Measurements from ENCODE around the gene STX16. TPM values are rescaled to one million over a fixed set of nuclear protein-coding genes. Genes with fewer than 3 reads are reported as not detected.

The STX16 gene
- total RNA-seq, 2 experiments from 2014 or later: 67.8 to 70.3 TPM

GRCh38 chr20:58618351-58619076 lies 32.6 kb upstream of the STX16 start:
- ChIA-PET POLR2A (no interaction called here), CTCF (interaction anchor here (0.7 to 1.0 kb wide), 2 partner anchors 75 to 164 kb away, joined by 3 to 4 read pairs; no protein-coding TSS in a partner anchor)

GRCh38 chr20:58619077-58619863 lies 31.8 kb upstream of the STX16 start:
- ChIA-PET POLR2A (no interaction called here), CTCF (interaction anchor here (0.7 kb wide), 1 partner anchor 164 kb away, joined by 4 read pairs; no protein-coding TSS in a partner anchor)

GRCh38 chr20:58619864-58620431 lies 31.1 kb upstream of the STX16 start:
- ChIA-PET CTCF (no interaction called here), POLR2A (no interaction called here)

GRCh38 chr20:58621906-58622548 lies 29.1 kb upstream of the STX16 start:
- ChIA-PET POLR2A (no interaction called here), CTCF (no interaction called here)

GRCh38 chr20:58622671-58623578 lies 28.2 kb upstream of the STX16 start:
- POLR2A ChIA-PET: no interaction called here
- CTCF ChIA-PET: no interaction called here

- CTCF ChIA-PET: no interaction called here
- POLR2A ChIA-PET: no interaction called here
Observed at GRCh38 chr20:58623579-58624473, 27.3 kb upstream of the STX16 start.

GRCh38 chr20:58624687-58625086 lies 26.4 kb upstream of the STX16 start:
- CTCF ChIA-PET: no interaction called here
- POLR2A ChIA-PET: no interaction called here

GRCh38 chr20:58625585-58625984 lies 25.5 kb upstream of the STX16 start:
- POLR2A ChIA-PET: no interaction called here

GRCh38 chr20:58626051-58626450 lies 25.0 kb upstream of the STX16 start:
- CTCF ChIA-PET: interaction anchor here (0.6 kb wide), 1 partner anchor 28 kb away, joined by 3 read pairs; no protein-coding TSS in a partner anchor
- POLR2A ChIA-PET: no interaction called here

More at GRCh38 chr20:58625585-58625984, 25.5 kb upstream of the STX16 start:
- CTCF ChIA-PET: no interaction called here

GRCh38 chr20:58627212-58628072 lies 23.6 kb upstream of the STX16 start:
- ChIA-PET POLR2A (no interaction called here), CTCF (no interaction called here)

GRCh38 chr20:58628491-58629214 lies 22.4 kb upstream of the STX16 start:
- ChIA-PET POLR2A (no interaction called here), CTCF (no interaction called here)

GRCh38 chr20:58629215-58629580 lies 21.9 kb upstream of the STX16 start:
- POLR2A ChIA-PET: no interaction called here

GRCh38 chr20:58630063-58630462 lies 21.0 kb upstream of the STX16 start:
- ChIA-PET CTCF (no interaction called here), POLR2A (no interaction called here)

More at GRCh38 chr20:58629215-58629580, 21.9 kb upstream of the STX16 start:
- CTCF ChIA-PET: no interaction called here

GRCh38 chr20:58633161-58634053 lies 17.7 kb upstream of the STX16 start:
- POLR2A ChIA-PET: interaction anchor here (0.9 kb wide), 1 partner anchor 19 kb away, joined by 3 read pairs; no protein-coding TSS in a partner anchor
- CTCF ChIA-PET: no interaction called here

- POLR2A ChIA-PET: interaction anchor here (0.9 kb wide), 1 partner anchor 18 kb away, joined by 3 read pairs; no protein-coding TSS in a partner anchor
- CTCF ChIA-PET: no interaction called here
Observed at GRCh38 chr20:58634059-58634458, 17.0 kb upstream of the STX16 start.
